Activated gamma-delta T cell (primary cell): ENCODE measurements around the gene HOTAIR.

ENCODE experiments used
- DNase-seq: peaks from one replicate; lab custom pipeline; 2025; lab: John Stamatoyannopoulos, UW

Gene HOTAIR

GRCh38 chr12:54011665-54012532, 37.1 kb upstream of the HOTAIR start:
- DNase-seq = no peak

GRCh38 chr12:54010972-54011664, 36.4 kb upstream of the HOTAIR start:
- no peak for DNase-seq

- DNase-seq = no peak
These were observed 35.6 kb upstream of the HOTAIR start for GRCh38 chr12:54010053-54010971.

- DNase-seq = no peak
These were observed 34.7 kb upstream of the HOTAIR start for GRCh38 chr12:54009171-54010052.

GRCh38 chr12:54008260-54008552, 33.5 kb upstream of the HOTAIR start:
- no peak for DNase-seq

GRCh38 chr12:54007538-54008259, 32.9 kb upstream of the HOTAIR start:
- no peak for DNase-seq

- DNase-seq = no peak
These were observed 31.9 kb upstream of the HOTAIR start for GRCh38 chr12:54006559-54007220.

- peak; percentile 40 for DNase-seq
These were observed 31.3 kb upstream of the HOTAIR start for GRCh38 chr12:54005853-54006558.

- no peak for DNase-seq
These were observed 30.7 kb upstream of the HOTAIR start for GRCh38 chr12:54005531-54005852.

GRCh38 chr12:54004841-54005530, 30.2 kb upstream of the HOTAIR start:
- no peak for DNase-seq

- DNase-seq = no peak
These were observed 29.5 kb upstream of the HOTAIR start for GRCh38 chr12:54004063-54004840.

GRCh38 chr12:54003625-54004024, 28.9 kb upstream of the HOTAIR start:
- no peak for DNase-seq

GRCh38 chr12:54002915-54003389, 28.2 kb upstream of the HOTAIR start:
- no peak for DNase-seq

- DNase-seq = no peak
These were observed 27.6 kb upstream of the HOTAIR start for GRCh38 chr12:54002278-54002914.

- no peak for DNase-seq
These were observed 26.8 kb upstream of the HOTAIR start for GRCh38 chr12:54001283-54002187.
